Measurements from ENCODE around the gene ANKLE1.

The ANKLE1 gene, protein sequence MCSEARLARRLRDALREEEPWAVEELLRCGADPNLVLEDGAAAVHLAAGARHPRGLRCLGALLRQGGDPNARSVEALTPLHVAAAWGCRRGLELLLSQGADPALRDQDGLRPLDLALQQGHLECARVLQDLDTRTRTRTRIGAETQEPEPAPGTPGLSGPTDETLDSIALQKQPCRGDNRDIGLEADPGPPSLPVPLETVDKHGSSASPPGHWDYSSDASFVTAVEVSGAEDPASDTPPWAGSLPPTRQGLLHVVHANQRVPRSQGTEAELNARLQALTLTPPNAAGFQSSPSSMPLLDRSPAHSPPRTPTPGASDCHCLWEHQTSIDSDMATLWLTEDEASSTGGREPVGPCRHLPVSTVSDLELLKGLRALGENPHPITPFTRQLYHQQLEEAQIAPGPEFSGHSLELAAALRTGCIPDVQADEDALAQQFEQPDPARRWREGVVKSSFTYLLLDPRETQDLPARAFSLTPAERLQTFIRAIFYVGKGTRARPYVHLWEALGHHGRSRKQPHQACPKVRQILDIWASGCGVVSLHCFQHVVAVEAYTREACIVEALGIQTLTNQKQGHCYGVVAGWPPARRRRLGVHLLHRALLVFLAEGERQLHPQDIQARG

DNA sequence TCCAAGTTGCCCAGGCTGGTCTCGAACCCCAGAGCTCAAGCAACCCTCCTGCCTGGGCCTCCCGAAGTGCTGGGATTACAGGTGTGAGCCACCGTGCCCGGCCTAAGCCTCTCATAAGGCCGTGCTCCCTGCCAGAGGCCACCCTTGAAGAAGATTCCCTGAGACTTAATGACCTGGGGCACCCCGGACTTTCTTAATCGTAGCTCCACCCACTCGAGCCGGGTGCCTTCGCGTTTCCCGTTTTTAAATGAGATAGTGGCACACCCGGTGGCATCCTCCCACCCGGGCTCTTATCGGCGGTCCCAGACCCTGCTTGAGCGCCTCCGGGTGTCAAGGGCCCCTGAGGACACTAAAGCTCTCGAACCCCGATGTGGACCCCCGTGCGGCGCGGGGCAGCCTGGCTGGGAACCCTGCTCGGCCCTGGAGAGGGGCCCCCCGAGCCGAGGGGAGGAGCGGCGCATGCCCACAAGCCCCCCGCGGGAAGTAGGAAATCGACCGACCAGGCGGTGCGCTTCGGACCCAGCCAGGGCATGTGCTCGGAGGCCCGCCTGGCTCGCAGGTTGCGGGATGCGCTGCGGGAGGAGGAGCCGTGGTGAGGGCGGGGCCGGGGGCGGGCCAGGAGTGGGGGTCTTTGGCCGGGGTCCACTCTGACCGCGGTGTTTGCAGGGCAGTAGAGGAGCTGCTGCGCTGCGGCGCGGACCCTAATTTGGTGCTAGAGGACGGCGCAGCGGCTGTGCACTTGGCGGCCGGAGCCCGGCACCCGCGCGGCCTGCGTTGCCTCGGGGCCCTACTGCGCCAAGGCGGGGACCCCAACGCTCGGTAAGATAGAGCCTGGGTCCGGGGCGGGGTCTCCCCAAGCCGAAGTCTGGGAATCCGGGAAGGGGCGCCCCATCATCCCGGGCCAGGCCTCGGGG, at the start of gene ANKLE1:
Gene ANKLE1, plus strand, starts transcription at position 511 of the 914 bp plus-strand sequence. Its CDS starts 20 bp downstream, at position 531.
- peak; percentile 74 for DNase-seq (ENCODE audit: low read depth)

DNA sequence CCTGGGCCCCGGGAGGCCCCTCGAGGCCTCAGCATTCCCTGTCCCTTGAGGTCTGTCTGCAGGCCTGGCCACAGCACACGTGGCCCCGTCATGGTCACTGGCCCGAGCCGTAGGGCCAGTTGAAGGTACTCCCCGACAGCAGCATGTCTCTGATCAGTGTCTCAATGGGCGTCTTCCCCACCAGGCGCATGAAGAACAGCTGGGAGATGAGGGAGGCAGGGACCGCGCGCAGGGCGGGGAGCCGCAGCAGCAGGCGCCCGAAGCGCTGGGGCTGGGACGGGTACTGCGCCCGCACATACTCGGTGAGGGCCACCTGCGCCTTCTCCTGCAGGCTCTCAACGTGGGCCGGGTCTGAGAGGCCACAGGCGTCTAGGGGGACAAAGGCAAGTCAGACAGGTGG, 49.4 kb upstream of the ANKLE1 start:
- DNase-seq (ENCODE audit: low read depth) = no peak

DNA sequence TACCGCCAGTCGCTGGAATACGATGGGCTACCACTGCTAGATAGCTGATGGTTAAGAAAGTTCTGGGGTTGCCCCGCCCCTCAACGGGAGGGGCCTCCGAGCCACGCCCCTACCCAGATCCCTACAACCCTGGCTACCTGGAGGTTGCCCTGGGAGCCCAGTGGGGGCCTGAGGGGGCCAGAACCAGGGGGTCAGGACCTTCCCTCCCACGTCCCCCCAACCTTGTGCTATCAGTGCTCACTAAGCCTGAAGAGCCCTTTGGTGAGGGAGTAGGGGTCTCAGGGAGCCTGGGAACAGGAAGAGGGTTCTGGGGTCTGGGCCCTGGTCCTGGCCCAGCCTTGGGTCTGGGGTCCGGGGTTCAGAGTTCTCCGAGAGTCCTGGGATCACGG, 46.8 kb upstream of the ANKLE1 start:
- DNase-seq (ENCODE audit: low read depth) = no peak

DNA sequence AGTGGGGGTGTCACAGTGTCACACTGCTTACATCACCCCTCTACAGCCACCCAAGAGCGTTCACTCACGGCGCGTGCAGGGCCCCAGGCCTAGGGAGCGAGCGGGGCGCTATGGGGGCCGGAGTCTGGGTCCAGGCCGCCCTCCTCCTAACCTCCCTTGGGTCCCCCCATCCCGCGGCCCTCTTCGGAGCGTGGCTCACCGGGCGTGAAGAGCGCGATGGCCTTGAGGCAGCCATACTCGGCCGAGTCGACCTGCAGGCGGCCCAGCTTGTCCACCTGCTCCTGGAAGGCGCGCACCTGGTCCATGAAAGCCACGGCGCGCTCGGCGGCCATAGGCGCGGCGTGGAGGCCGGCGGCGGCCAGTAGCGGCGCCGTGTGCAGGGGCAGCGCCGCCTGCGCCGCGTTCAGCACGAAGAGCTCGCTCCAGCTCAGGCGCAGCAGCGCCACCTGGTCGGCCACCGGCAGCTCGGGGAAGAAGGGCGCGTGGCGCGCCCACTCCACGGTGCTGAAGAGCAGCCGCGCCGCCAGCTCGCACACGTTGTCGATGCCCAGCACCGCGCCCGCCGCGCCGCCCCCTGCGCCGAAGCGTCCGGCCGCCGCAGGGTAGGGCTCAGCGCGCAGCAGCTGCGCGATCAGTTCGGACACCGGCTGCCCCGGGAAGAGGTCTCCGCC, 46.3 kb upstream of the ANKLE1 start:
- no peak for DNase-seq (ENCODE audit: low read depth)

DNA sequence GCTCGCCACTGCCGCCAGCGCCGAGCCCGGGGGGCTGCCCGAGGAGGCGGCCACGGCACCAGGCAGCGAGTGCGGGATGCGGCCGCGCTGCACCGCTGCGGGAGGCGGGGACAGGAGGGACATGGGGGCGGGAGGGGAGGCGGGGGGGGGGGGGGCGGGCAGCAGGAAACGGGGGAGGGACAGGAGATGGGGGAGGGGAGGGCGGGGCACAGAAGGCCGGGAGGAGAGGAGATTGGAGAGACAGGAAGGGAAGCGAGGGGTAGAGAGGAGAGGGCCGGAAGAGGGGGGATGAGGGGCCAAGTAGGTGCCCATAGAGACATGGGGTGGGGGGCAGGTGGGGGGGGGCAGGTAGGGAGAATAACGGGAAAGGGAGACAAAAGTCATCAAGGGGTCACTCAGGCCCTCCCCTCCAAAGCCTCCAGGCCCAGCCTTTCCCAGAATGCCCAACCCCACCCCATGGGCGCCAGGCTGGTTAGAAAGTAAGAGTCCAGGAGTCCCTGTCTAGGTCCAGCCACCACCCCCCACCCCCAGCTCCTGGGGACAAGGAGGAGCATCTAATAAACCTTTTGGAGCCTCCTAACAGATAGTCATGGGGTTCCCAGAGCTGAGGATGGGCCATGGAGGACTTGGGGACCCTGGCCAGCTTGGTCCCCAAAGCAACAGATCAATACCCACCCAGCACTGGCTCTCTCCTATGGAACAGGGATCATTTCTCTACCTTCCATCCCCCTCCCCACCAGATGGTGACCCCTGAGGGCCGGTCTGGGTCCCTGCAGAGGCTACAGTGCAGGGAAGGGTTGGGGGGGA, 45.5 kb upstream of the ANKLE1 start:
- DNase-seq (ENCODE audit: low read depth) = no peak

DNA sequence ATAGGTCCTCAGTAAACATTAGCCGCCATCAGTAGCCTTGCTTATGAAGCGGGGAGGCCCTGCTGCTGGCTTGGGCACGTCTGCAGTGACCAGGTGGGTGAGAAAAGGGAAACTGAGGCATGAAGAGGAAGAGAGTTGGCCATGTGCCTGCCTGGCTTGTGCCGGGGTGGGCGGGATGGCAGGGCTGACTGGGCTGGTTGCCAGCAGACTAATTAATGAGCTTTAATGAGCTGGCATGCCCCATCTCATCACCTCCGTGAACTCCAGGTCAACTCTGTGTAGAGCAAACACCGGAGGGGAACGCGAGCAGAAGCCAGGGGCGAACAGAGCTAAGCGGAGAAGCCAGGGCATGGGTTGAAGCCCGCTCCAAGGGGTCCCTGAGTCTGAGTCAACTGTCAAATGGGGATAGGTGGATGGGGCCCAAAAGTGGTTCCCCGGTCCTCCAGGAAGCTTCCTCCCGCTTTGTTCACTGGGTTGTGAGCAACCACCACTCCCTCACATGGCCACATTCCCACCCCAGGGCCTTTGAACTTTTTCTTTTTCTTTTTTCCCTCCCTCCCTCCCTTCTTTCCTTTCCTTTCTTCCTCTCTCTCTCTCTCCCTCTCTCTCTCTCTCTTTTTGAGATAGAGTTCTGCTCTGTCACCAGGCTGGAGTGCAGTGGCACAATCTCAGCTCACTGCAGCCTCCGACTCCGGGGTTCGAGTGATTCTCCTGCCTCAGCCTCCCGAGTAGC, 44.7 kb upstream of the ANKLE1 start:
- no peak for DNase-seq (ENCODE audit: low read depth)

DNA sequence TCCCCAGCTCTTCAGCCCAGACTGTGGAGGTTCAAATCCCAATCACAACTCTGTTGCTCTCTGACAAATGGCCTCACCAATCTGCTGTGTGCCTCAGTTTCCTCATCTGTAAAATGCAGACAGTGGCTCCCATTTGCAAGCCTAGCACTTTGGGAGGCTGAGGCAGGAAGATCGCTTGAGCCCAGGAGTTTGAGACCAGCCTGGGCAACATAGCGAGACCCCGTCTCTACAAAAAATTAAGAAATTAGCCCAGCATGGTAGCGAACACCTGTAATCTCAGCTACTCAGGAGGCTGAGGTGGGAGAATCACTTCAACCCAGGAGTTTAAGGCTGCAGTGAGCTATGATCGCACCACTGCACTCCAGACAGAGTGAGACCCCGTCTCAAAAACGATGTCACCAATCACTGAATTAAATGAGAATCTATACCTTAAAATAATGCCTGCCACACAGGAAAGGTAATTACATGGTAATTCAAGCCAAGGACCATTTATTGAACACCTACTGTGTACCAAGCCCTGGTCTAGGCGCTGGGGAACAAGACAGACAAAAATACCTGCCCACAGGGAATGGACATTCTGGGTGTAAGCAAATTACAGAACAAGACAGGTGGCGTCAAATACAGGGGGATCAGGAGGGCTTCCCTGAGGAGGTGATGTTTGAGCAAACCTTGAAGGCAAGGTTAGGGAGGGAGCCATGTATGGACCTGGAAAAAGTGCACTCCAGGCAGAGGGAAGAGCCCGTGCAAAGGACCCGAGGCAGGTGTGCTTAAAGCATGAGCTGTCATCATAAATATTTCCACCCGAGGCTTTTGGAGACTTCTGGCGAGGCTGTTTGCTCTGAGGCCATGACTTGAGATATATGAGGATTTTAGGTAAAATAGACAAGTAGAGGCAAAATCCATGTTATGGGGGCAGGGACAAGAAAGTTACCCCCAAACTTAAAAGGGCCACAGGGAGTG, 43.7 kb upstream of the ANKLE1 start:
- no peak for DNase-seq (ENCODE audit: low read depth)

DNA sequence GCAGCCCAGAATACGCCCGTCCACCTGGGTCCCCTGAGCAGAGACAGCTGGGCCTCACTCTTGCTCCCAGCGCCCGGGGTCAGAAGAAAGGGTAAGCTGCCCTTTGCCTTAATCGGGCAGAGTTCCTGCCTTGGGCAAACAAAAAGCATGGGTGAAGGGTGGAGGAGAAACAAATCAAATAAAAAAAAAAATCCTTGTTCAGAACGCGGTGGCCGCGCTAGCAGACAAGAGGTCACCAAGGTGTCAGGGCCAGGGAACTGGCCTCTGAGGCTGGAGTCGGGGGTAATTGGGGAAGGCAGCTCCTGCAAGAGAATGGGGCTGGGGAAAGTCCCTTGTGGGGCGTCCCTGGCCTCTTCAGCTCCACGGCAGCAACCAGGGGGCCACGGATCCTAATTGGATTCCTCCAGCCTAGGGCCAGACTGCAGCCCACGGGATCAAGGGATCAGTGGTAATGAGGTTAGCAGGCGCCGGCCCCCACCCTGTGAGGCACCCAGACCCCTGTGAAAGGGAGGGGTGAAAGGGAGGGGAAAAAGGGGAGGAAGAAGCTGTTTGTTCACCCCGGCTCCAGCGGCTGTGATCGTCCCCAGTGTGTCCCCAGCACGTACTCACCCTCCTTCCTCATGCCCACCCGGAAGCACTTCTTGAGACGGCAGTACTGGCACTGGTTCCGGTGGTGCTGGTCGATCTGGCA, 41.5 kb upstream of the ANKLE1 start:
- DNase-seq (ENCODE audit: low read depth) = no peak

DNA sequence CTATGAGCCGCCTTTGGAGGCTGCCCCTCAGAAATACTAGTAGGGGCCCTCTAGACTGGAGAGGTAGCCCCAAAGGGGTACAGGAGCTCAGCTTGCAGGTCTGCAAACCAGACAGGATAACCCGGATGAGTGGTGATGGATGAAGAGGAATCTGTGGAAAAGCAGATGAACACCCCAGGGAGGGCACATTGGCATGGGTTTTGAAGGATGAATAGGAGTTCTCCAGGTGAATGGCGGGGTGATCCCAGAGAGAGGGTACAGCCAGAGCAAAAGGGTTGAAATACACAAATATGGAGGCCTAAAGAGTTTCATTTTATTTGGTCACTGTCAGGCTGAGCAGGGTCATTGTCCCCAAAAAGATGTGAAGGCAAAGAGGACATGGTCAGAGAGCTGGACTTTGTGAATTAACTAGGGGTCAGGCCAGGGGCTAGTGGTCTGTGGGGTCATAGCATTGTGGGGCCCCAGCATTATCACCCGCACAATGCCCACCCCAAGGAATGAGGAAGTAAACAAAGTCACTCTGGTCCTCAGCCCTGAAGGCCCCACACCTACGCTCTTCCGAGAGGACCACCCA, 40.8 kb upstream of the ANKLE1 start:
- no peak for DNase-seq (ENCODE audit: low read depth)

DNA sequence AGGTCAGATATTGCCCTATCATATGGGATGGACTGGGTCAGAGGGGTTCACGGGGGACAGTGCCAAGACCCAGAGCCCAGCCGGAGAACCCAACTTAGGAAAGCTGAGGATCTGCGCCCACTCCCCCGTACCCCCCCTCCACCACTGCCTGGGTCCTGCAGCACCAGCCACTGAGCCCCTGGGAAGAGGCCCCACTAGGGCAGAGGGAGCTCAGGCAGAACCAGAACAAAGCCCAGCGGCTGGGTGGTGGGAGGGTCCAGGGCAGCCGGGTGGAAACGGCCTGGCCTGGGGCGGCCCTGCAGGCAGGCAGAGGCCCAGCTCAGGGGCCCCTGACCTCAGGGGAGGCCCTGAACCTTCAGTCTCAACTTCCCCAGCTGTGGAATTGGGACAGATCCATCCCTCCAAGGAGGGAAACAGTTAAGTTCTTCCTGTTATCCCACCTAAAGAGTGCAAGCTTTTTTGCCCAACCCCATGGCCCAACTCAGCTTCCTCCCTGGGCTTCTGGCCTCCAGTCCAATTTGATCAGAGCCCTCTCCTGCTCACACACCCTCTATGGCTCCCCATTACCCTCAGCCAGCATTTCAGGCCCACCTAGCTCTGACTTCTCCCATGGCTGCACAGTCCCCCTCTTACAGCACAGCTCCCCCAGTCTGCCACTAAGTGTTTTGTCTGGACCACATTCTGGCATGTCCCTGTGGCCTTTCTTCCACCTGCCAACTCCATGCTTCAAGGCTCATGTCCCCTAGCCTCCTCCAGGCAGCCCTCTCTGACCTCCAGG, 39.1 kb upstream of the ANKLE1 start:
- DNase-seq (ENCODE audit: low read depth) = no peak

DNA sequence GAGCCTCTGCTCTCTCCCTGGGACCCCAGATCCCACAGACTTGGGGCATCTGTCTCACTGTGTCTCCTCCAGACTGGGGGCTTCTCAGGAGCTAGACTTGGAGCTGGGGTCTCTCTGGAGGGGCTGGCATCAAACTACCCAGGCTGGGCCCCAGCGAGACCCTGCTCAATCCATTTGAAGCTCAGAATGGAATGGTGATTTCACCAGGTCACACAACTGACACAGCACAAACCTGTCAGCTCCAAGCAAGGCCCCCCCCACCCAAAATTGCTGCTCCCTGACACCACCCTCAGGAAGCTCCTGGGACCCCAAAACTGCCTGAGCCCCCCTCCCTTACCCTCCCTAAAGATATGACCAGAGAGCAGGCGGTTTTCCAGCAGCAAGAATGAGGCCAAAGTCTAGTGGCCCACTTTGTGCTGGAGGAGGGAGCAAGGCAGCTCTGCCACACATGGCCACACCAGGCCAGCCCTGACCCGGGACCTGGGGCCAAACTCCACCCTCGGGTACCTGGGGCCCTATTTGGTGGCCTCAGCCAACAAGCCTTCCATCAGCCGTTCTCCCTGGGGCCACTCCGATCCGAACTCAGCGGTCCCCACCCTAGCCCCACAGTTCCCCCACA, 38.4 kb upstream of the ANKLE1 start:
- DNase-seq (ENCODE audit: low read depth) = no peak

DNA sequence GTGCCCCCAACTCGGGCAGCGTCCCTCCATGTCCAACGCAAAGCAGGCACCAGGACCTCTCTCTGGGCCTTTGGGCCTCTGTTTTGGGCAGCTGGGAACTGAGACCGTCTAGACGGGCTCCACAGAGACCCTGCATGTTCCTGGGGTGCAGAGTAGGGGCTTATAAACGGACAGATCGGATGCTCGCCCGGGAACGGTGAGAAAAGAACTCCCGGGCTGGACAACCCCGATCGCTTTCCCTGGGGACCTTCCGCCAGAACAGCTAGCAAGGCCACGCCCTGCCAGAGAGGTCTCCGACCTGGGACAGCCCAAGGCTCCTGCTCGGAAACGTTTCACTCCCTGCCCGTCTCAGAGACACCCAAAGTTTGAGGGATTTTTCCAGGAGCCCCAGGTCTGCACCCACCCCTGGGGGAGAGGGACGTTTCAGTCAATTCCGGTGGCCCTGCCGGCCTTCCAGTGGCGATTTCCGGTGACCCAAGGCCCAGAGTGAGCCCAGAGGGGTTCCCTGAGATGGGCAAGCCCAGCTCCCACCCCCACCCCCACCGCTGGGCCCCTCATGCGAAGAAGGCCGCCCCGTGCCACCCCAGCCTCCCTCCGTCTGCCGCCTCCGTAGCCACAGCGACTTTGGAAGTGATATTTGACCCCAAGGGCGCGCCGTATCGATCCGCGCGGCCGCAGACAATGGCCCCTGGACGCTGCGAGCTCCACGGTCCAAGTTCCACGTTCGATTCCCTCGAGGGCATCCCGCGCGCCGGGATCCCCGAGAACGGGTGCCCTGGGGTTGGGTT, 37.7 kb upstream of the ANKLE1 start:
- no peak for DNase-seq (ENCODE audit: low read depth)

DNA sequence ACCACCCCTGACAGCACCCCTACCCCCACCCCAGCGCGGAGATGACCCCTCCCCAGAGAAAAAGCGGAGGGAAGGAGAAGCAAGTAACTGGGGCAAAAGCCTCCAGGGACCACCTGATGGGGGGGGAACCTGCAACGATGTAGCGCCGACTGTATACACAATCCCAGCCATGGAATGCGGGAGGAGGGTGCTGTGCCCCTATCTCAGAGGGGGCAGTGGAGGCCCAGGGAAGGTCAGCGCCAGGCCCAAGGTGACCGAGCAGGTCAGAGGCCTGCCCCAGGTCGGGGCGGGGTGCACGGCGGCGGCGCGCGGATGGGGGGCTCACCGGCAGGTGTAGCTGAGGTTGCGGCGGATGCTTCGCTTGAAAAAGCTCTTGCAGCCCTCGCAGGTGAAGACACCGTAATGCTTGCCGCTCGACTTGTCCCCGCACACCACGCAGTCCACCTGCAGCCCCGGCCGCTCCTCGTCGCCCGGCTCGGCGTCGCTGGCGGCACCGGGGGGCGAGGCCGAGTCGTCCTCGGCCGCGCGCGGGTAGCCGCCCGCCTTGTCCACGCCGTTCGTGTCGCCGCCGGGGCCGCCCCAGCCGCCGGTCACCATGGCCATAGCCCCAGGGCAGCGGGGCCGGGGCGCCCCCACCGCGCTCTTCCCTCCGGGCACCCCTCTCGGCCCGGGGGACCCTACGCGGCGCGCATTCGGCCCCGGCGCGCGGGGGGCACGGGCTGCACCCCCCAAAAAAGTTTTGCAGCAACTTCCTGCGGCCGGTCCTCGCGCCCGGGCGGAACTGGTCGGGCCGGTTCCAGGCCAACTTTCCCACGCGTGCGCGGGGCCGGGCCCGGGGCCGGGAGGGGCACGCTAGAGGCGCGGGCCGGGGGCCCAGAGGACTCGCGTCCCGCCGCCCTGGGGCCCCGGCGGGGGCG, 36.8 kb upstream of the ANKLE1 start:
- no peak for DNase-seq (ENCODE audit: low read depth)

DNA sequence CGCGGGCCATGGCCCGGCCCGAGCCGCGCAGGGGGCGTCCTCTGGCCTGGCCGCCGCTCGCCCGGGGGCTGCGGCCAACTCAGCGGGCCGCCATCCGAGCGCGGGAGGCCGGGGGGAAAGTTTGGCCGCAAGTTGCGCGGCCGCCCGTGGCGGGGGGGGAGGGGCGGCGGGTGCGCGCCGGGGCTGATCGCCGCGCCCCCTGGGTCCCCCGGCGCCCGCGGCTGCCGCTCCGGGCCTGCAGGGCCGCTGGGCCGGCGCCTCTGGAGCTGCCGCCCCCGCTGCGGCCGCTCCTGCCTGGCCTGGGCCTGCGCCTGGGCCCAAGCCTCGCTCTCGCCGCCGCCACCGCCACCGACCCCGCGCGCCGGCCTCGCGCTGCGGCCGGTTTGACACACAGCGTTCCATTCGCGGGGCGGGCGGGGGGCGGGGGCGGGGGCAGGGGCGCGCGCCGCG, 36.1 kb upstream of the ANKLE1 start, which contains the start of gene NR2F6:
Gene NR2F6, minus strand, starts transcription at position 385 of the 450 bp plus-strand sequence. CDS start 699 bp downstream, outside the sequence.
- no peak for DNase-seq (ENCODE audit: low read depth)

Measured in CMK (cell line).